22Rv1 (cell line): ENCODE results near the gene ERLIN1.

ENCODE experiments used
- ZFX ChIP-seq: fragments of 450-650 bp; IDR thresholded peaks from 2 replicates; pipeline ENCODE4 v1.6.1; 2017; ENCODE audit warnings: antibody characterized with exemption, borderline replicate concordance
- TF ChIP-seq, protein P1 (sequence below): fragments of 450-650 bp; IDR thresholded peaks from 2 replicates; pipeline ENCODE4 v1.5.1; 2017; ENCODE audit warnings: mild to moderate bottlenecking

DNA sequence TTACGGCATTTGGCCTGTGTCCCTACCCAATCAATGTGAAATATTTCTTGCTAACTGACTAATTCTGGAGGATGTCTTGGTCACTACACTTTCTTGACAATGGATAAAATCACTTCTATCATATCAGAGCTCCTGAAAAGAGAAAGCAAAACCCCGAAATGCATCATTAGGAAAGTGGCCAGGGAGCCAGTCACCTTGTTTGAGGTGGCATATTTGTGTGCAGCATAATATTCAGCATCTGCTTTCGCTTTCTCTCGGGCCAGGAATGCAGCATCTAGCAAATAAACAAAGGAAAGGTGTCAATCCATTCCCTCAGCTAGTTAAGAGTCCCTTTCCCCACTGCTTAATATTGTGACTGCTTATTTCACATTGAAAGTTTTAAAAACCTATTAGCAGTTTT, 31.2 kb downstream of the ERLIN1 start:
- TF ChIP-seq, protein P1, sequence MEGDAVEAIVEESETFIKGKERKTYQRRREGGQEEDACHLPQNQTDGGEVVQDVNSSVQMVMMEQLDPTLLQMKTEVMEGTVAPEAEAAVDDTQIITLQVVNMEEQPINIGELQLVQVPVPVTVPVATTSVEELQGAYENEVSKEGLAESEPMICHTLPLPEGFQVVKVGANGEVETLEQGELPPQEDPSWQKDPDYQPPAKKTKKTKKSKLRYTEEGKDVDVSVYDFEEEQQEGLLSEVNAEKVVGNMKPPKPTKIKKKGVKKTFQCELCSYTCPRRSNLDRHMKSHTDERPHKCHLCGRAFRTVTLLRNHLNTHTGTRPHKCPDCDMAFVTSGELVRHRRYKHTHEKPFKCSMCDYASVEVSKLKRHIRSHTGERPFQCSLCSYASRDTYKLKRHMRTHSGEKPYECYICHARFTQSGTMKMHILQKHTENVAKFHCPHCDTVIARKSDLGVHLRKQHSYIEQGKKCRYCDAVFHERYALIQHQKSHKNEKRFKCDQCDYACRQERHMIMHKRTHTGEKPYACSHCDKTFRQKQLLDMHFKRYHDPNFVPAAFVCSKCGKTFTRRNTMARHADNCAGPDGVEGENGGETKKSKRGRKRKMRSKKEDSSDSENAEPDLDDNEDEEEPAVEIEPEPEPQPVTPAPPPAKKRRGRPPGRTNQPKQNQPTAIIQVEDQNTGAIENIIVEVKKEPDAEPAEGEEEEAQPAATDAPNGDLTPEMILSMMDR, result no peak
- TF ChIP-seq ZFX, result no peak
